OCI-LY1 (cell line): Measurements from ENCODE around the gene SLC9A9.

Source experiments
- H2AFZ ChIP-seq: fragments of 200-600 bp; sonication (generic), shearing (Covaris generic); 2 replicates; pipeline ENCODE4 v1.6.0; 2014; ENCODE audit warnings: antibody characterized with exemption, mild to moderate bottlenecking, low read length
- H3F3A ChIP-seq: fragments of 200-600 bp; sonication (generic), shearing (Covaris generic); 2 replicates; pipeline ENCODE4 v1.6.0; 2014; ENCODE audit warnings: mild to moderate bottlenecking, antibody characterized with exemption, low read length, moderate library complexity; ENCODE audit not compliant: insufficient read depth
- H3K27ac ChIP-seq: fragments of 200-600 bp; sonication (generic); 2 replicates; pipeline ENCODE4 v1.5.1; 2014; ENCODE audit warnings: low read length, mixed run types, mild to moderate bottlenecking, low read depth; ENCODE audit not compliant: poor library complexity, severe bottlenecking
- H3K27me3 ChIP-seq: fragments of 200-600 bp; sonication (generic); 2 replicates; pipeline ENCODE4 v1.6.0; 2014; ENCODE audit warnings: antibody characterized with exemption, mild to moderate bottlenecking, low read length, moderate library complexity; ENCODE audit not compliant: insufficient read depth
- H3K36me3 ChIP-seq: fragments of 200-600 bp; sonication (generic); 2 replicates; pipeline ENCODE4 v1.6.1; 2014; ENCODE audit warnings: mild to moderate bottlenecking, antibody characterized with exemption, low read length, moderate library complexity, mixed read lengths; ENCODE audit not compliant: insufficient read depth
- H3K4me1 ChIP-seq: fragments of 200-600 bp; sonication (generic); 2 replicates; pipeline ENCODE4 v1.5.1; 2014; ENCODE audit warnings: mild to moderate bottlenecking, low read length, moderate library complexity; ENCODE audit not compliant: insufficient read depth, severe bottlenecking
- H3K4me2 ChIP-seq: fragments of 200-600 bp; sonication (generic), shearing (Covaris generic); 2 replicates; pipeline ENCODE4 v1.6.1; 2014; ENCODE audit warnings: low read length
- H3K4me3 ChIP-seq: fragments of 200-600 bp; sonication (generic); 2 replicates; pipeline ENCODE4 v1.5.1; 2014; ENCODE audit warnings: low read length, low read depth, mild to moderate bottlenecking, mixed read lengths; ENCODE audit not compliant: poor library complexity, severe bottlenecking
- H3K79me2 ChIP-seq: fragments of 200-600 bp; shearing (Covaris generic); 2 replicates; pipeline ENCODE4 v1.6.1; 2016; ENCODE audit warnings: mixed run types, low read length, mixed read lengths; ENCODE audit not compliant: insufficient read depth
- H3K9ac ChIP-seq: fragments of 200-600 bp; sonication (generic), shearing (Covaris generic); 2 replicates; pipeline ENCODE4 v1.6.1; 2014; ENCODE audit warnings: mild to moderate bottlenecking, low read length, mixed read lengths
- H3K9me2 ChIP-seq: fragments of 200-600 bp; sonication (generic), shearing (Covaris generic); 2 replicates; pipeline ENCODE4 v1.6.1; 2014; ENCODE audit warnings: low read depth, mild to moderate bottlenecking, low read length, mixed read lengths
- H3K9me3 ChIP-seq: fragments of 200-600 bp; shearing (Covaris generic); 2 replicates; pipeline ENCODE4 v1.6.1; 2014; ENCODE audit warnings: low read length, mixed read lengths
- H4K20me1 ChIP-seq: fragments of 200-600 bp; sonication (generic), shearing (Covaris generic); 2 replicates; pipeline ENCODE4 v1.6.0; 2016; ENCODE audit warnings: mild to moderate bottlenecking, low read length; ENCODE audit not compliant: insufficient read depth
- EZH2 ChIP-seq: fragments of 200-600 bp; sonication (generic), shearing (Covaris generic); IDR thresholded peaks from 2 replicates; pipeline ENCODE4 v1.8.0; 2017; ENCODE audit warnings: borderline replicate concordance, mixed run types, mild to moderate bottlenecking, antibody characterized with exemption, low read length, moderate library complexity, mixed read lengths
- TF ChIP-seq, protein P1 (sequence below): fragments of 200-600 bp; sonication (generic), shearing (Covaris generic); IDR thresholded peaks from 2 replicates; pipeline ENCODE4 v1.5.1; 2017; ENCODE audit warnings: mild to moderate bottlenecking, antibody characterized with exemption, low read length, moderate library complexity, mixed read lengths

SLC9A9 gene

DNA sequence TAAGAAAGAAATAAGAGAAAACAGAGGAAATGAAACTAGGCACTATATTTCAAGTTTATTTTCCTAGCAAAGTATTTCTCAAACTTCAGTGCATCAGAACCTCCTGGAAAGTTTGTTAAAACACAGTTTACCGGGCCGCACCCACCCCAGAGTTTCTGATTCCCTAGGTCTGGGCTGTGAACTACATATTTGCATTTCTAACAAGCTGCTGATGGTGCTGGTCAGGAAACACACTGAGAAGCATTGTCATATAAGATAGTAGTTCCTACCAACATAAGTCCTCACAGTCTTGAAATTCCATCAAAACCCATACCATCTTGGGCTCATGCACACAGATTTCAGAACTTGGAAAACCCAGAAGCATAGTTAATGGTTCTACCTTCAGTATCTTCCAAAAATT, 8.3 kb downstream of the SLC9A9 start:
- Histone ChIP-seq H3K36me3 (no peaks in the 10 kb centered on the region), H3K4me1 (no peaks in the 10 kb centered on the region), H4K20me1 (no peaks in the 10 kb centered on the region), H3K4me3 (no peak overlapping the region), H3K4me2 (no peak overlapping the region), H2AFZ (no peak overlapping the region), H3K79me2 (no peaks in the 10 kb centered on the region), H3K9me2 (no peaks in the 10 kb centered on the region), H3F3A (no peaks in the 10 kb centered on the region), H3K27me3 (0 out of 2 replicates have a peak, but pooled peaks cover 4% of the 10 kb centered on the region), H3K9me3 (no peaks in the 10 kb centered on the region), H3K27ac (no peak overlapping the region), H3K9ac (no peak overlapping the region)
- TF ChIP-seq EZH2: no peak
- TF ChIP-seq, protein P1, sequence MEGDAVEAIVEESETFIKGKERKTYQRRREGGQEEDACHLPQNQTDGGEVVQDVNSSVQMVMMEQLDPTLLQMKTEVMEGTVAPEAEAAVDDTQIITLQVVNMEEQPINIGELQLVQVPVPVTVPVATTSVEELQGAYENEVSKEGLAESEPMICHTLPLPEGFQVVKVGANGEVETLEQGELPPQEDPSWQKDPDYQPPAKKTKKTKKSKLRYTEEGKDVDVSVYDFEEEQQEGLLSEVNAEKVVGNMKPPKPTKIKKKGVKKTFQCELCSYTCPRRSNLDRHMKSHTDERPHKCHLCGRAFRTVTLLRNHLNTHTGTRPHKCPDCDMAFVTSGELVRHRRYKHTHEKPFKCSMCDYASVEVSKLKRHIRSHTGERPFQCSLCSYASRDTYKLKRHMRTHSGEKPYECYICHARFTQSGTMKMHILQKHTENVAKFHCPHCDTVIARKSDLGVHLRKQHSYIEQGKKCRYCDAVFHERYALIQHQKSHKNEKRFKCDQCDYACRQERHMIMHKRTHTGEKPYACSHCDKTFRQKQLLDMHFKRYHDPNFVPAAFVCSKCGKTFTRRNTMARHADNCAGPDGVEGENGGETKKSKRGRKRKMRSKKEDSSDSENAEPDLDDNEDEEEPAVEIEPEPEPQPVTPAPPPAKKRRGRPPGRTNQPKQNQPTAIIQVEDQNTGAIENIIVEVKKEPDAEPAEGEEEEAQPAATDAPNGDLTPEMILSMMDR: no peak

DNA sequence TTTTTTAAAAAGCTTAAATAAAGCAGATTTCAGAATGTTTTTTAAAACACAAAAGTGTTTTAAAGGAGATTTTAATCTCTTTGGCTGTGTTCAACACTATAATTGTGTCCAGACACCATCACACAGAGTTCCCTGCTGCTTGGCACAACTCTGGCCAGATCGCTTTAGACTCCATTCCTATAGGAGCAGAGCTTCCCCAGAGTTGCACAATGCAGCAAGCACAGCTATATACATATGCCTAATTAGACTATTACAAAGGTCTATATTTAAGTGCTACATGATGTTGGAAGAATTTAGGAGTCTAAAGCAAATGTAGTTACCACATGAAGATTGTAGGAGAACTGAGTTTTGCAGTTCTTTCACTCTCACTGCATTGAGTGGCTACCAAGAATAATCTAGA, 11.2 kb downstream of the SLC9A9 start:
- no peak overlapping the region for H3K4me2 ChIP-seq
- H3K36me3 ChIP-seq: no peaks in the 10 kb centered on the region
- no peaks in the 10 kb centered on the region for H3K9me2 ChIP-seq
- no peaks in the 10 kb centered on the region for H3K79me2 ChIP-seq
- H3K9ac ChIP-seq: no peak overlapping the region
- H2AFZ ChIP-seq: no peak overlapping the region
- no peaks in the 10 kb centered on the region for H4K20me1 ChIP-seq
- TF ChIP-seq, protein P1: no peak
- TF ChIP-seq EZH2: no peak
- H3K4me3 ChIP-seq: no peak overlapping the region
- no peaks in the 10 kb centered on the region for H3K4me1 ChIP-seq
- H3K27ac ChIP-seq: no peak overlapping the region
- H3F3A ChIP-seq: no peaks in the 10 kb centered on the region
- no peaks in the 10 kb centered on the region for H3K9me3 ChIP-seq
- H3K27me3 ChIP-seq: 0 out of 2 replicates have a peak, but pooled peaks cover 4% of the 10 kb centered on the region

DNA sequence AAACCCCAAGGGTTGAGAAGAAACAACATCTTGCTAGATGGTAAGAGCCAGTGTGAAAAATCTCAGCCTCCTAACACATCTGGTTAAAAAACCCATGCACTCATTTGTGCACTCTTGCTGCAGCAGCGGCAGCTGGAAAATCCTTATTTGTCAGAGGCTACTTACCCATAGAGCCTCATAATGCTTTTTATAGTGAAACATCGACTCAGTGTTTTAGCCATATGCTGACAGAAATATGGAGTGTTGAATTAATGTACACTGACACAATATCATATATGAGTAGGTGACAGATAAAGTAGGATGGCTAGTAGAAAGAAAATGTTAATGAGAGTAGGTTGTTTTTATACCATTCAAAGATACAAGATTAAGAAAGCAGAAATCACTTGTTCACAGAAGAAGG, 13.0 kb downstream of the SLC9A9 start:
- Histone ChIP-seq H3K79me2 (no peaks in the 10 kb centered on the region), H3K4me3 (no peak overlapping the region), H2AFZ (no peak overlapping the region), H3K9me2 (no peaks in the 10 kb centered on the region), H3K4me2 (no peak overlapping the region), H3K27me3 (0 out of 2 replicates have a peak, but pooled peaks cover 4% of the 10 kb centered on the region), H3K9ac (no peak overlapping the region), H3K4me1 (no peaks in the 10 kb centered on the region), H4K20me1 (no peaks in the 10 kb centered on the region), H3K36me3 (no peaks in the 10 kb centered on the region), H3F3A (no peaks in the 10 kb centered on the region), H3K27ac (no peak overlapping the region), H3K9me3 (no peaks in the 10 kb centered on the region)
- TF ChIP-seq, protein P1: no peak
